Kidney epithelial cell (primary cell): ENCODE measurements around the gene PEAK3. TPM values are rescaled to one million over a fixed set of nuclear protein-coding genes. Genes with fewer than 3 reads are reported as not detected.

ENCODE experiments used
- DNase-seq: peaks from one replicate; pipeline ENCODE4 v3.0.0-alpha.2; 2010; ENCODE audit warnings: low read depth
- H3K27me3 ChIP-seq: 2 replicates; pipeline ENCODE4 v1.6.0; 2011; ENCODE audit warnings: low read length; ENCODE audit not compliant: control insufficient read depth, insufficient read depth
- H3K36me3 ChIP-seq: 2 replicates; pipeline ENCODE4 v1.5.1; 2011; ENCODE audit warnings: low read length; ENCODE audit not compliant: control insufficient read depth, insufficient read depth
- H3K4me3 ChIP-seq: 2 replicates; pipeline ENCODE4 v1.5.1; 2011; ENCODE audit warnings: low read depth, mild to moderate bottlenecking, control low read depth, low read length
- total RNA-seq: library from RNA; depleted of rRNA; stranded (reverse); fragments of >200 nt; gene quantifications from 2 replicates; pipeline ENCODE4 v1.2.3, GENCODE V29; 2015
- TF ChIP-seq, protein P1 (sequence below): IDR thresholded peaks from 2 replicates; pipeline ENCODE4 v1.5.1; 2011; ENCODE audit warnings: mild to moderate bottlenecking, moderate library complexity, low read length, control low read depth, inconsistent platforms; ENCODE audit not compliant: insufficient read depth, poor library complexity, severe bottlenecking

The PEAK3 gene
- total RNA-seq, 1 donor from 2014 or later: not detected

DNA sequence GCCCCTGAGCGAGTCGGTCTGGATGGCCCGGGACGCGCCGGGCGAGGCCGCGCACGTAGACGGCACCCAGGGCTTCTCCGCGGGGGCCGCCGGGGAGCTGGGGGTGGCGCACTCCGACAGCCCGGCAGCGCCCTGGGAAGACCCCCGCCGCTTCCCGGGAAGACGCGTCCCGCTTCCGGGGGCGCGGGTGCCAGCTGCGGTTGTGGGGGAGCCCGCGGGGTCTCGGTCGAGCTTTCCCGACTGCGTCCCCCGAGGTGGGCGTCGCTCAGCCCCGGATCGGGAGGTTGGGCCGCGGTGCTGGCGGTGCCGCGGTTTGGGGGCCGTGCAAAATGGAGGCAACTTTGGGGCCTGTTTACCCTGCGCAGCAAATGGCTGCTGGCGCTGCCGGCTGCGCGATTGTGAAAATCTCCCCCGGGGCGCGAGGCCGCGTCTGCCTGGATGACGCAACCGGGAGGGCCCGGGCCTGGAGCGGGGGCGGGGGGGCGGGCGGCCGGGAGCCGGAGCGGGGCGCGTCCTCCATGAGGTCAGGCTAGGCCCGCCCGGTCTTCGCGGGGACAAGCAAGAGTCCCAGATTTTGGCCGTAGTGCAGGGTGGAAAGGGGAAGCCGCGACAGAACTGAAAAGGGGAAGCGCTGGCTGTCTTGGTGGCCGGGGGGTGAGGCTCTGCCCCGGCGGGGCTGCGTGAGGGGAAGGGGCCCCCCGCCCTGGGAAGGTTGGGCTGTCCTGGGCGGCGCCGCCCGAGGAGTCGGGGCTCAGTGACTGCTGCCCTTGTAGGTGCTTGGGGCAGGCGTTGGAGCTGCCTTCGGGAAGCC is 11.3 kb downstream of the PEAK3 start:
- DNase-seq: no peak
- peak overlapping the region; percentile 83 for H3K4me3 ChIP-seq
- no peaks in the 10 kb centered on the region for H3K27me3 ChIP-seq
- peaks cover 2% of the 10 kb centered on the region for H3K36me3 ChIP-seq
- TF ChIP-seq, protein P1, sequence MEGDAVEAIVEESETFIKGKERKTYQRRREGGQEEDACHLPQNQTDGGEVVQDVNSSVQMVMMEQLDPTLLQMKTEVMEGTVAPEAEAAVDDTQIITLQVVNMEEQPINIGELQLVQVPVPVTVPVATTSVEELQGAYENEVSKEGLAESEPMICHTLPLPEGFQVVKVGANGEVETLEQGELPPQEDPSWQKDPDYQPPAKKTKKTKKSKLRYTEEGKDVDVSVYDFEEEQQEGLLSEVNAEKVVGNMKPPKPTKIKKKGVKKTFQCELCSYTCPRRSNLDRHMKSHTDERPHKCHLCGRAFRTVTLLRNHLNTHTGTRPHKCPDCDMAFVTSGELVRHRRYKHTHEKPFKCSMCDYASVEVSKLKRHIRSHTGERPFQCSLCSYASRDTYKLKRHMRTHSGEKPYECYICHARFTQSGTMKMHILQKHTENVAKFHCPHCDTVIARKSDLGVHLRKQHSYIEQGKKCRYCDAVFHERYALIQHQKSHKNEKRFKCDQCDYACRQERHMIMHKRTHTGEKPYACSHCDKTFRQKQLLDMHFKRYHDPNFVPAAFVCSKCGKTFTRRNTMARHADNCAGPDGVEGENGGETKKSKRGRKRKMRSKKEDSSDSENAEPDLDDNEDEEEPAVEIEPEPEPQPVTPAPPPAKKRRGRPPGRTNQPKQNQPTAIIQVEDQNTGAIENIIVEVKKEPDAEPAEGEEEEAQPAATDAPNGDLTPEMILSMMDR: no peak

DNA sequence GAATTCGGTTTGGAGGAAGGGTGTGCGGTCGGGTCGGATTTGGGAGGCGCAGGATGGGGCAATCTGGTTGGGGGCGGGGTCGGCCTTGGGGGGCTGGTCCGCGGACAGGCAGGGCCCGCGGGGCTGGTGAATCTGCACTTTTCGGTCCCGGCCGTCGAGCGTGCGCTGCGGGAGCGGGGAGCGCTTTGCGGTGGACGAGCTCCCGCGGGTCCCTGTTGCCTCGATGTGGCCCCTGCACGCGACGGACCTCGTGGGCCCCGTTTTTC is 11.9 kb downstream of the PEAK3 start:
- DNase-seq: no peak
- Histone ChIP-seq H3K27me3 (no peaks in the 10 kb centered on the region), H3K36me3 (peaks cover 2% of the 10 kb centered on the region), H3K4me3 (peak overlapping the region; percentile 83)
- TF ChIP-seq, protein P1: no peak

DNA sequence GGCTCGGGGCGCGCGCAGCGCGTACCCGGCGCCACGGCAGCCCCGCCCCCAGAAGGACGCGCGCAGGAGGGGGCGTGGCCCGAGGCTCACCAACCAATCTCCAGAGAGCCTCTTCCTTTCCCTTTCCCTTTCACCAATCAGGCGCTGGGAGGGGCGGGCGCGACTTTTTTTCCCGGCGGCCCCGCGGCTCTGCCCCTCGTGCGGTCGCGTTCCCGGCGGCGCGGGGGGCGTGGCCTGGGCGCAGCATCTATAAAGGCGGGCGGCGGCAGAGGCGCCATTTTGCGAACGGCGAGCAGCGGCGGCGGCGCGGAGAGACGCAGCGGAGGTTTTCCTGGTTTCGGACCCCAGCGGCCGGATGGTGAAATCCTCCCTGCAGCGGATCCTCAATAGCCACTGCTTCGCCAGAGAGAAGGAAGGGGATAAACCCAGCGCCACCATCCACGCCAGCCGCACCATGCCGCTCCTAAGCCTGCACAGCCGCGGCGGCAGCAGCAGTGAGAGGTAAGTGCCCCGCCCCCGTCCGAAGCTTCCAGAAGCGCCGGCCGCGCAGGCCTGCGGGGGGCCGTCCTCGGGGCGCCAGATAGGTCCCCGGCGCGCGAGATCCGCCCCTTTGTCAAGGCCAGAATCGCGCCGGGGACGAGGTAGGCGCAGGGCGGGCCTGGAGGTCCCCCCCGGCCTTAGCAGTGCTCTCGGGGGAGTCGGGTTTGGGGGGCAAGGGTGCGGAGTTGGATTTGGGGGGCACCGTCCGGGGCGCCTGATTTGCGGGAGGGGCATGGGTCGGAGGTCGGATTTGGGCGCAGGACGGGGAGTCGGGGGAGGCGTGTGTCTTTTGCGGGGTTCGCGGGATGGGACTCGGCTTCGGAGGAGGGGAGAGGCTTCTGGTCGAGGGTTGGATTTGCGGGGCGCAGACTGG is 12.5 kb downstream of the PEAK3 start:
- TF ChIP-seq, protein P1: no peak
- H3K4me3 ChIP-seq: peak overlapping the region; percentile 83
- H3K36me3 ChIP-seq: peaks cover 2% of the 10 kb centered on the region
- DNase-seq: peak; percentile 48
- H3K27me3 ChIP-seq: no peaks in the 10 kb centered on the region

DNA sequence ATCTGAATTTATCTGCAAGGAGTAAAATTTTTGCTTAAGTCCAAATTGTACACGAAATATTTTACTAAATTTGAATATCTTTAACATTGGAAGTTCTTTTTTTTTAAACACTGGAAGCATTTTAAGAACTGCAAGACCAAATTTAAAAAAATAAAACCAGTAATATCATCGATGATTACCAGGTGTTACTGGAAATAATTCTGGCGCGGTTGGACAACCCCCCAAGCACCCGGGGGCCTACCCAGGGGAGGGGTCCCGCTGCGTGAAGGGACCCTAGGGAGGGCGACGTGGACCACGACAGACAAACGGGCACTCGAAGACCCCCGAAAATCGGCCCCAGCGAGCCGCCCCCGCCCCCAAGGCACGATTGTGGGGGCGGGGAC is 13.1 kb downstream of the PEAK3 start:
- H3K27me3 ChIP-seq: no peaks in the 10 kb centered on the region
- no peaks in the 10 kb centered on the region for H3K36me3 ChIP-seq
- peak overlapping the region; percentile 79 for H3K4me3 ChIP-seq
- TF ChIP-seq, protein P1: no peak
- DNase-seq: no peak

DNA sequence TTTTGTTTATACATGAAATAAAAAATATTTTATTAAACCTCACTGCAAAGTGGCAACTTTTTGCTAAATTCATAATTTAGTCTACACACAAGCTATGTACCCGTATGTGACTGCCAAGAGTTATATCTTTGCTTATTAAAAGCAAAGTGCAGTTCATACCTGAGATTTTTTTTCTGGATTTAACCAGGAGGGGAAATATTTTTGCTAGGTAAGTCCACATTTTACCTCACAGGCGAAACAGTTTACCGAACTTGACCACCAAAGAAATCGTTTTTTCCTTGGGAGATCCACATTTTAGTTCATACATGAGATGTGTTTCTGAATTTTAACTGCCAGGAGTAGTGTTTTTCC is 13.5 kb downstream of the PEAK3 start:
- TF ChIP-seq, protein P1: no peak
- Histone ChIP-seq H3K4me3 (peak overlapping the region; percentile 79), H3K36me3 (no peaks in the 10 kb centered on the region), H3K27me3 (no peaks in the 10 kb centered on the region)
- DNase-seq: no peak
